Hepatocyte (in vitro differentiated cells): Measurements from ENCODE around the gene UBE3C.

ENCODE experiments used
- EZH2 ChIP-seq: fragments of 200-600 bp; sonication (generic); IDR thresholded peaks from 2 replicates; pipeline ENCODE4 v1.6.1; 2016; ENCODE audit warnings: antibody characterized with exemption, mild to moderate bottlenecking, borderline replicate concordance
- EZH2phosphoT487 ChIP-seq: fragments of 200-600 bp; sonication (generic); IDR thresholded peaks from one replicate; pipeline ENCODE4 v1.6.1; 2018; ENCODE audit warnings: antibody characterized with exemption, mild to moderate bottlenecking, low read depth, moderate library complexity; ENCODE audit not compliant: unreplicated experiment, severe bottlenecking
- TF ChIP-seq, protein P1 (sequence below): fragments of 200-600 bp; sonication (generic); IDR thresholded peaks from 2 replicates; pipeline ENCODE4 v1.5.1; 2016; ENCODE audit warnings: antibody characterized with exemption, mild to moderate bottlenecking; ENCODE audit not compliant: poor library complexity

DNA sequence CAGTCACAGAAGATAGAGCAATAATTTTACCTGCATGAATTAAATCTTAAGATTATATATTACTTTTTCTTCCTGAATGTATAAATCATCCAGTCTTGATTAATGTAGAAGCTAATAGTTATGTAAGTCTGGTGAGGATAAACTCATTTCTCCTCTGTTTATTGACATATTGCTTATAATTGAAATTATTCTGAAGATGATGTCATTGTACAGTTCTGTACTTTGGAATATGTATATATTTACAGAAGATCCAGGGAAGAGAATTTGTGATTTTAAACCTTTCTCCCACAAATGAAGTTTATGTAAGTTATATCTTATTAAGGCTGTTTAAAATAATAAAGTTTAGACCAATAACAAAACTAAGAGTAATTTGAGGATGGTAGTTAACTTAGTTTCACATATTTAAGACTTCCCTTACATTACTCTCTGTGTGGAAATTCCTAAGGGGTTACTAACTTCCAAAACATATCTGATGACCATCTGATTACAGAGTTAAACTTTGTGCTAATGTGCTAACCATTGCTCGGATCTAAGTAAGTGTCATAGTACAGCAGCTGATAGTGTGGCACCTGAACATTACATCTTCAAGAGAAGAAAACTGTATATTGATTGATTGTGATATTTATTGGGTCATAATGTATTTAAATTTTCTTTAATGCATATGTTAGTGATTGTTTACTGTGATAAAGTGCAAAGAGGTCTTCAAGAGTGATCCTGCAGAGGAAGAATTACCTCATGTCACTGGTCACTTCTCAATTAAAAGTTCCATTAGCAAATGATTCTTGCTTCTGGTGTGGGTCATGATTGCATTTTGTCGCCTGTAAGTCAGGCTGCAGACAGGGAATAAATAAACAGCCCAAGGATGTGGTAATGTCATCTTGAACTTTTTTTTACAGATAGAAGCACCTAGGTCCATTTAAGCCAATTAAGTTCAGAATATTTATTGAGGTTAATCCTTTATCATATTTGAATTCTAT is 96.9 kb downstream of the UBE3C start:
- TF ChIP-seq, protein P1, sequence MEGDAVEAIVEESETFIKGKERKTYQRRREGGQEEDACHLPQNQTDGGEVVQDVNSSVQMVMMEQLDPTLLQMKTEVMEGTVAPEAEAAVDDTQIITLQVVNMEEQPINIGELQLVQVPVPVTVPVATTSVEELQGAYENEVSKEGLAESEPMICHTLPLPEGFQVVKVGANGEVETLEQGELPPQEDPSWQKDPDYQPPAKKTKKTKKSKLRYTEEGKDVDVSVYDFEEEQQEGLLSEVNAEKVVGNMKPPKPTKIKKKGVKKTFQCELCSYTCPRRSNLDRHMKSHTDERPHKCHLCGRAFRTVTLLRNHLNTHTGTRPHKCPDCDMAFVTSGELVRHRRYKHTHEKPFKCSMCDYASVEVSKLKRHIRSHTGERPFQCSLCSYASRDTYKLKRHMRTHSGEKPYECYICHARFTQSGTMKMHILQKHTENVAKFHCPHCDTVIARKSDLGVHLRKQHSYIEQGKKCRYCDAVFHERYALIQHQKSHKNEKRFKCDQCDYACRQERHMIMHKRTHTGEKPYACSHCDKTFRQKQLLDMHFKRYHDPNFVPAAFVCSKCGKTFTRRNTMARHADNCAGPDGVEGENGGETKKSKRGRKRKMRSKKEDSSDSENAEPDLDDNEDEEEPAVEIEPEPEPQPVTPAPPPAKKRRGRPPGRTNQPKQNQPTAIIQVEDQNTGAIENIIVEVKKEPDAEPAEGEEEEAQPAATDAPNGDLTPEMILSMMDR: no peak
- TF ChIP-seq EZH2: no peak
- TF ChIP-seq EZH2phosphoT487: no peak
